ENCODE results near the gene SLC22A23. TPM values are rescaled to one million over a fixed set of nuclear protein-coding genes. Genes with fewer than 3 reads are reported as not detected.

The SLC22A23 gene
- total and polyA plus RNA-seq, 8 donors: 5.9 to 241 (median 18.9) TPM

DNA sequence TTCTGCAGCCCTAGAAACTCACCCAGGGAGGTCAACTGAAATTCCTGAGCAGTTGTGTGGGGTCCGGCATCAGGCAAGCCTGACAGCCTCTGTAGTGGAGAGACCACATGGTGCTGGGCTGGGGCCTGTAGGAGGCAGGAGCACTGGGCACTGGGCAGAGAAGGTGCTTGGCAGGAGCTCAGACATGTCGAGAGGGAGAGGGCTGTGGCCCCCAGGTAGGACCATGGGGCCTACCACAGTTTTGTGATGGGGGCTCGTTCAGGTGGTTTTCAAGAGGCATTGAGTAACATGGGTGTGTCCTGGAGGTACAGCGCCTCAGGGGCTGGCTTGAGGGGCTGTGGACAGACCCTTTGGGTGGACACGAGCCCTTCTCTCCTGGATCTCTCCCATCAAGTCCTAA, 15.9 kb downstream of the SLC22A23 start:
- peaks cover 7 to 41% (median 23%) of the 10 kb centered on the region in 4 donors for H3K4me1 ChIP-seq
- no peaks in the 10 kb centered on the region for H3K27me3 ChIP-seq
- TF ChIP-seq POLR2AphosphoS5 (IDR thresholded peaks at IDR 0.05) (no peak), EP300 (IDR thresholded peaks at IDR 0.05) (no peak), CTCF (IDR thresholded peaks at IDR 0.05) (no peak), POLR2A (IDR thresholded peaks at IDR 0.05) (no peak)
- no peak for DNase-seq
- H3K36me3 ChIP-seq: no peaks in the 10 kb centered on the region
- H3K9me3 ChIP-seq: no peaks in the 10 kb centered on the region
- H3K4me3 ChIP-seq: no peak overlapping the region
- WGBS, 5 donors: 93 to 100% (median 94%) methylated on average over 5 of the region's 5 CpGs
- intact Hi-C loops (cut with DNase I; ENCODE audit: low total_unique reads): no loop called here
- no peak overlapping the region for H3K27ac ChIP-seq

- Histone ChIP-seq H3K27ac (no peak overlapping the region), H3K4me1 (peaks cover 7 to 40% (median 21%) of the 10 kb centered on the region in 4 donors), H3K9me3 (no peaks in the 10 kb centered on the region), H3K27me3 (no peaks in the 10 kb centered on the region), H3K4me3 (no peak overlapping the region), H3K36me3 (no peaks in the 10 kb centered on the region)
- 66 to 92% (median 68%) methylated on average over 4 of the region's 4 CpGs for WGBS, 5 donors
- intact Hi-C loops (cut with DNase I; ENCODE audit: low total_unique reads): no loop called here
- TF ChIP-seq POLR2A (IDR thresholded peaks at IDR 0.05) (no peak), CTCF (IDR thresholded peaks at IDR 0.05) (no peak), EP300 (IDR thresholded peaks at IDR 0.05) (no peak), POLR2AphosphoS5 (IDR thresholded peaks at IDR 0.05) (no peak)
- no peak for DNase-seq
Observed at GRCh38 chr6:3439961-3440360, 16.9 kb downstream of the SLC22A23 start.

- no peaks in the 10 kb centered on the region for H3K9me3 ChIP-seq
- intact Hi-C loops (cut with DNase I; ENCODE audit: low total_unique reads): no loop called here
- peak overlapping the region in 3 of 5 donors; percentile 35 to 39 (median 38) for H3K27ac ChIP-seq
- peak in 1 of 3 donors; percentile 8 for TF ChIP-seq POLR2AphosphoS5 (IDR thresholded peaks at IDR 0.05)
- no peak for TF ChIP-seq POLR2A (IDR thresholded peaks at IDR 0.05)
- TF ChIP-seq CTCF (IDR thresholded peaks at IDR 0.05): no peak
- peak in 1 of 2 donors; percentile 70 for DNase-seq
- H3K4me3 ChIP-seq: no peak overlapping the region
- no peaks in the 10 kb centered on the region for H3K36me3 ChIP-seq
- no peaks in the 10 kb centered on the region for H3K27me3 ChIP-seq
- H3K4me1 ChIP-seq: peaks cover 7 to 30% (median 17%) of the 10 kb centered on the region in 4 donors
- 41 to 56% (median 53%) methylated on average over 21 to 26 of the region's 26 CpGs for WGBS, 5 donors
Observed at GRCh38 chr6:3438190-3439167, 18.4 kb downstream of the SLC22A23 start.

- TF ChIP-seq POLR2A (IDR thresholded peaks at IDR 0.05): no peak
- TF ChIP-seq EP300 (IDR thresholded peaks at IDR 0.05): no peak
- TF ChIP-seq POLR2AphosphoS5 (IDR thresholded peaks at IDR 0.05): no peak
- peak in 3 of 7 experiments; percentile 20 to 35 (median 27) for TF ChIP-seq CTCF (IDR thresholded peaks at IDR 0.05)
- intact Hi-C loops (cut with DNase I; ENCODE audit: low total_unique reads): no loop called here
- H3K27me3 ChIP-seq: no peaks in the 10 kb centered on the region
- H3K4me3 ChIP-seq: no peak overlapping the region
- H3K9me3 ChIP-seq: no peaks in the 10 kb centered on the region
- peak in 1 of 2 donors; percentile 51 for DNase-seq
- H3K4me1 ChIP-seq: peaks cover under 1 to 10% (median 5%) of the 10 kb centered on the region in 4 donors
- 38 to 47% (median 43%) methylated on average over 4 of the region's 4 CpGs for WGBS, 5 donors
- no peak overlapping the region for H3K27ac ChIP-seq
- peaks cover 0 to 8% (median 0%) of the 10 kb centered on the region in 4 donors for H3K36me3 ChIP-seq
Observed at GRCh38 chr6:3433005-3433404, 23.8 kb downstream of the SLC22A23 start.

Measured in stomach (tissue), 9 donors.